Renal cortex interstitium (tissue), 11 donors: ENCODE results near the gene PRDX3. TPM values are rescaled to one million over a fixed set of nuclear protein-coding genes. Genes with fewer than 3 reads are reported as not detected.
"Not testable (repeated sequence)": the region's sequence is repeated elsewhere in the genome, so short reads cannot be mapped to it uniquely, and the experiment has no call there.

Experiments
- DNase-seq, 11 donors: peaks; one replicate each; pipeline ENCODE4 v3.0.0-alpha.2; 2013; ENCODE audit warnings: low read depth in 9 of 11, low spot score in 4 of 11; ENCODE audit errors: extremely low read depth in 1 of 11
- polyA plus RNA-seq, 3 donors: library from polyadenylated mRNA; unstranded; fragments of 120-200 nt; gene quantifications; one replicate each; pipeline ENCODE4 v1.2.1, GENCODE V29; 2013; ENCODE audit not compliant: insufficient read length in 3 of 3

Gene PRDX3
- polyA plus RNA-seq, 3 donors: 257 to 303 (median 270) TPM

- no peak for DNase-seq
These were observed 37.9 kb downstream of the PRDX3 start for GRCh38 chr10:119140603-119141245.

DNA sequence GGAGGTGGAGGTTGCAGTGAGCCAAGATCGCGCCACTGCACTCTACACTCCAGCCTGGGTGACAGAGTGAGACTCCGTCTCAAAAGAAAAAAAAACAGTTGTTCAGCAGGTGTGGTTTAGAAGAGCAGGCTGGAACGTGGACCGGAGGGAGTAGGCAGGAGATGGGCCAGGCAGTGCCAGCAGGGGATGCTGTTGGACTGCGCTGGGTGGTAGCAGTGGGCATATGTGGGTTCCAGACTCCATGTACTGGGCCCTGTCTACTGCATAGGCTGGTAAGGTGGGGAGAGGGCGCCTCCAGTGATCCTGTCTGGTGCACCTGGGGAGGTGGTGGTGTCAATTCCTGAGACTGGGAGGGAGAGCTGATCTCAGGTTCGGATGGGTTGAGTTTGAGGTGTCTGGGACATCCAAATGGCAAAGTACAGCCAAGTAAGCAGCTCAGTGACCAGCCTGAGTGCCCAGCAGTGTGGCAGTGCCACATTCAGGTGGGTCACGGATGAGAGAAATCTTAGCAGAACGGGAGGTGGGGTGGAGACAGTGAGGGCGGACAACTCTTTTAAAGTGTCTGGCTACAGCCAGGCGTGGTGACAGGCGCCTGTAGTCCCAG lies 39.0 kb downstream of the PRDX3 start:
- DNase-seq: peak in 2 of 11 donors; percentile 8 to 16

GRCh38 chr10:119138346-119139306 lies 40.0 kb downstream of the PRDX3 start:
- DNase-seq: no peak

- DNase-seq: not testable (repeated sequence)
These were observed 40.7 kb downstream of the PRDX3 start for GRCh38 chr10:119137878-119138277.

GRCh38 chr10:119136084-119136483 lies 42.5 kb downstream of the PRDX3 start:
- DNase-seq: no peak

DNA sequence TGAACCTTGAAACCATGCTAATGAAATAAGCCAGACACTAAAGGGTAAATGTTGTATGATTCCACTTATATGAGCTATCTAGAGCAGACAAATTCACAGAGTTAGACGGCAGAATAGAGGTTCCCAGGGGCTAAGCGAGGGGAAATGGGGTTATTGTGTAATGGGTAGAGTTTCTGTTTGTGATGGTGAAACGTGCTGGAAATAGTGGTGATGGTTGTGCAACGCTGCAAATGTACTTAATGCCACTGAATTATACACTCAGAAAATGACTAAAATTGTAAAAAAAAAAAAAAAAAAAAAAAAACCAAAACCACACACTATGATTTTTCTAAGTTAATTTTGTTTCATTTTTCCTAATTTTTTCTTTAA lies 43.1 kb downstream of the PRDX3 start:
- DNase-seq: no peak

DNA sequence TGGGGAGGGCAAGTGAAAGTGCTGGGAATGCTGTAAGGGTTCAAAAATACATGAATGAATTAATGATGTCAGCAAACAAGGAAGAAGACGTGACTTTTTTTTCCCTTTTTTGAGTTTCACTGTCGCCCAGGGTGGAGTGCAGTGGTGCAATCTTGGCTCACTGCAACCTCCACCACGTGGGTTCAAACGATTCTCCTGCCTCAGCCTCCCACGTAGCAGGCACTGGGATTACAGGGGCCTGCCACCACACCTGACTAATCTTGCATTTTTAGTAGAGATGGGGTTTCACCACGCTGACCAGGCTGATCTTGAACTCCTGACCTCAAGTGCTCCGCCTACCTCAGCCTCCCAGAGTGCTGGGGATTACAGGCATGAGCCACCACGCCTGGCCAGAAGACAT lies 44.7 kb downstream of the PRDX3 start:
- DNase-seq: no peak

DNA sequence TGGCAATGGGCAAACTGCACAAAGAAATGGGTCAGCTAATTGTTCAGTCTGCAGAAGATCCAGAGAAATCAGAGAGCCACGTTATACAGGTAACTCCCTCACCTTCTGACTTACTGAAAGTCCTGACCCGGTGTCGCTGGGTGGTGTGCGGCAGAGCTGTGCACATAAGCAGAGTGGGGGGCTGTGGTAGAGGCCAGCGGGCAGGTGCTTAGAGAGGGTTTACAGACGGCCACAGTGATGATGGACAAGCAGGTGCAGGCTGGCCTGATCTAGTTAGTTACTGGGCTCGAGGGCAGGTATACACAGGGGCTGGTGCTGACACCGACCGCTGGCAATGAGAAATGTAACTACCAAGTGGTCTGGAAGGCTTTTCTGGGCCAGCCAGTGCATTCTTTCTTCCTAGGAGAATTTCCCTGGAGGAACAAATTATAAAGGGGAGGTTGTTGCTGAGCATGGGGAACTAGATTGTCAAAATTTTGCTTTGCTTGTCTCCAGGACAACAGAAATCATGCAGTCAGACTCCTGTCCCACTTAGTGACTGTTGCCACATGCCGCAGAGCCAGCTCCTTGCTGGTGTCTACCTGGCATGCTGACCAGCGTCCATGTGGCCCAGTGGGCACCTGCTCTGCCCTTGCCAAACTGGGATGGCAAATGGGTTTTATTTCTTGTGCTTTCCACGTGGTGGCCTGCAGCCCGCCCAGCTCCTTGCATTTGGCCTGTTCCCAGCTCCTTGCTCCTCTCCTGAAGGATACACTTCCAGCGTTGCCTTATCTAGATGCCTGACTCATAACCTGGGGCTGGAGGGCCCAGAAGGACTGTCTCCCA lies 45.9 kb downstream of the PRDX3 start:
- DNase-seq: no peak

DNA sequence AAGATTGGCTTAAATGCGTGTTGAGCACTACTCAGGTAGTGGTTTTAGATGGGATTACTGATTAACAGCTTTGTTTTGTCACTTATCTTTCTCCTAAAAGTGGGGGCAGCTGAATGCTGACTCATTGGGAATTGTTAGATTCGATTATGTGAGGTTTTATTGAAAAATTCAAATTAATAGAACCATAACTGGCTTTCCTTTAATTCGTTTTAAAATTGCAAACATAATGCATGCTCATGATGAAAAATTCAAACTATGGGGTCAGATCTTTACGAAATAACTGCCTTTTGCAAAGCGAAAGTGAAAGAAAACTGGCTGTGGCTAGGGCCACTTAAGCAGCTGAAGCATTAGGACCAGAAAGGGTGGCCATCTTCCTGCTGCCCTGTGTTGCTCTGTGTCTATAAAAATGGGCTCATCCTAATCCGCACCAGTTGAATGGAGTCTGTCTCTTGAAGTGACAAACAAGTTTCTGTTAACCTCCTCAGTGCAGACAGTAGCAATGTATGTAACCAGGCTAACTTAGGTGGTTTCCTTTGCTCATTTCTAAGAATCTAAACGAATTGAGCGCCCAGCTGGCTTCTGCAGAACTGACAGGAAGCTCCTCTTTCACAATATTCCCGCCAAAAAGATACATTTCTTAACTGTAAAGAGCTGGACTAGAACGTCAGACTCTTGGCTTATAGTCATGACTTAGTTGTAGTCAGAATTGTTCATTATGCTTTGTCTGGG lies 46.9 kb downstream of the PRDX3 start:
- DNase-seq: no peak

GRCh38 chr10:119129721-119130120 lies 48.9 kb downstream of the PRDX3 start:
- DNase-seq: no peak

DNA sequence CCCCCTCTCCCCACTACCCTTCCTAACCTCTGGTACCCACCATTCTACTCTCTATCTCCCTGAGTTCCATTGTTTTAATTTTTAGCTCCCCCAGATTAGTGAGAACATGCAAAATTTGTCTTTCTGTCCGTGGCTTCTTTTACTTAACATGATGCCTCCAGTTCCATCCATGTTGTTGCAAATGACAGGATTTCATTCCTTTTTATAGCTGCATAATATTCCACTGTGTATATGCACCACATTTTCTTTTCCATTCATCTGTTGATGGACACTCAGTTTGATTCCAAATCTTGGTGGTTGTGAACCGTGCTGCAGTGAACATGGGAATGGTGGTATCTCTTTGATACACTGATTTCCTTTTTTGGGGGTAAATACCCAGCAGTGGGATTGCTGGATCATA lies 52.7 kb downstream of the PRDX3 start:
- no peak for DNase-seq

GRCh38 chr10:119120875-119121274 lies 57.7 kb downstream of the PRDX3 start:
- DNase-seq: no peak

GRCh38 chr10:119120413-119120867 lies 58.2 kb downstream of the PRDX3 start:
- DNase-seq: no peak

DNA sequence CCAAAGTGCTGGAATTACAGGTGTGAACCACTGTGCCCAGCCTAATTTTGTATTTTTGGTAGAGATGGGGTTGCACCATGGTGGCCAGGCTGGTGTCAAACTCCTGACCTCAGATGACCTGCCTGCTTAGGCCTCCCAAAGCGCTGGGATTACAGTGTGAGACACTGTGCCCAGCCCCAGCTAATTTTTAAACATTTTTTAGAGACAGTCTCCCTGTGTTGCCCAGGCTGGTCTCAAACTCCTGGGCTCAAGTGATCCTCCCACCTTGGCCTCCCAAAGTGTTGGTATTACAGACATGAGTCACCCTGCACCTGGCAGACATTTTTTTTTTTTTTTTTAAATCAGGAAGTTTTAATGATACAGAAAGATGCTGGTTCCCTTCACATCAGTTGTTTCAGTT lies 59.2 kb downstream of the PRDX3 start:
- DNase-seq: no peak

DNA sequence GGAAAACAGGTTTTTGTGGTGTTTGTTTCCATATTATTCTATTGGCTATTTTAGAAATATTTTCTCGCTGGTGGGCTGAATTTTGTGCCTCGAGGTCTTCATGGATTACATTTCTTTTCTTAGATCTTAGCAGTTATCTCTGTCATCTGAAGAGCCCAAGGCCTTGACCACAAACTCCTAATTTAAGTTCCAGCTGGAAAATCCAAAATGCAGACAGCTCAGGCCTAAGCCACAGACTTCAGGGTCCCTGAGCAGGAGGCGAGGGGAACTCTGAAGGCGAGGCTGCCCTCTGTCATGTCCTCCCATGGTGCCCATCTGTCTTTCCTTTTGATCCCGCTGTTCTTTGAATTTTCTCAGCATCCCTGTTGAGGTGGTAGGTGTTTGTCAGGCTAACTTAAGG lies 60.4 kb downstream of the PRDX3 start:
- DNase-seq: no peak
